ENCODE data around the gene CD7.

Gene CD7

GRCh38 chr17:82328141-82328993 is 11.0 kb upstream of the CD7 start:
- DNase-seq: no peak

- no peak for DNase-seq
Measured at GRCh38 chr17:82327757-82328140, 10.3 kb upstream of the CD7 start.

DNA sequence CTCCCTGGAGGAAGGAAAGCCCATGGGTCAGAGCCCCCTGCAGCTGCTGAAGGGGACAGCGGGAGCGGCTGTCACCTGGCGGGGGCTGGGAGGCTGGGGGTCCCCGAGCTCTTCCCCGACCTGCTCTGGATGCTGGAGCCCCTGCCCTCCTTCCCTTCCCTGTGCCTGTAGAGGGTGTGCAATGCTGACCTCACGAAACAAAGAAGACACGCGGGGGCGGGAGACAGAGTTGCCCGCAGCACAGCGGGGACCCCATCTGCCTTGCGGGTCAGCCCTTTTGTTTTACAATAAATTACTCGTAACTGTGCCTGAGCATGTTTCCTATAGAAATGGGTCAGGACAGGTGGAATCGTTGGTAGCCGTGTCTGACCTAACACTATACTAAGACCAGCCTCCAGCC is 9.9 kb upstream of the CD7 start:
- DNase-seq: no peak

- DNase-seq: no peak
Measured at GRCh38 chr17:82325286-82326180, 8.1 kb upstream of the CD7 start.

DNA sequence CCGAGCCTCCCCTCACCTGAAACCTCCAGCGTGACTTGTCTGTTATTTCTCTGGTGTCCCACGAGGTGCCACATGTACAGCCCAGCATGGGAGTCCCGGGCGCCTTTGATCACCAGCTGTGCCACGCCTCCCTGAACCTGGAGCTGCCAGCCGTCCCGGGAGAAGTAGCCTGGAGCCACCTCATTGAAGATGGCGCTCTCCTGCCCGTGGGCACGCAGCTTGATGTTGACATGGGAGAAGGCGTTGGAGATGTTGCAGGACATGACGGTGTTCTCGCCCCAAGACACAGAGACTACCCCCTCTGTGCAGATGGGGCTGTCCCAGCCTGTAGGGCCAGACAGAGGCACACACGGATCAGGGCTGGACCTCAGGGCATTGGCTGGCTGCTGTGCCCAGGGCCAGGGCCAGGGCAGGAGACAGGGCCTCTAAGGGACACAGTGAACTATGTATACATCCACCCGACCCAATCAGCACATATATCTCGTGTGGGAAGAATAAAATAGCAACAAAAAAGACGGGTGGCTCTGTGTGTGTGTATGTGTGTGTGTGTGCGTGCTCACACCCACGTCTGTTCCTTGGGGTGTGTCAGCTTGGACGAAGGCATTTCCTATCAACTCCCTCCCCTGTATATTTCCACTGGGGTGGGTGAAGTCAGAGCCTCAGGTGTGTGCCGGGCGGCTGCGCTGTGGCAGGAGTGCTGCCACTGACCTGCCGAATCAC is 7.3 kb upstream of the CD7 start:
- no peak for DNase-seq

- DNase-seq: no peak
Measured at GRCh38 chr17:82323514-82324234, 6.3 kb upstream of the CD7 start.

- DNase-seq: no peak
Measured at GRCh38 chr17:82322526-82323453, 5.4 kb upstream of the CD7 start.

DNA sequence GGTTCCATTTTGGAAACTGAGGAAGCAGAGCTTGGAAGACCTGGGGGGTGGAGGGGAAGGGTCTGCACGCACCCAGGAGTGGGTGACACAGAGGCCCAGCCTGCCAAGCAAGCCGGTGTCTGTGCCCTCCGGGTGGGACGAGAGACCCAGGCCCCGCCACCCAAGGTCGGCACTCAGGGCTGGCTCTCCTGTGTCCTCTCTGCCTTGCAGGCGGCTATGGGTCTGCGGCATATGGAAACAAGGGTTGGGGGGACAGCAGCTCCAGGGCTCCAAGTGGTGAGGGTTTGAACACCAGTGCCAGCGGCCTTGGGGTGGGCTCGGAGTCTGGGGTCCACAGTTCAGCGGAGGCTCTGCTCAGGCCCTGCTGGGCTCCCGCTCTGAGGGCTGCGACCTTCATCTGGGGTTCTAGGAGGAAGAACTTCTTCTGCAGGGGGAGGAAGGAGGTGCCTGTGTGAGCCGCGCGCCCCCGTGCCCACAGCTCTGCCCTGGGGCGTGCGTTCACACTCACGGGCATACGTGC is 4.6 kb upstream of the CD7 start:
- DNase-seq: no peak

DNA sequence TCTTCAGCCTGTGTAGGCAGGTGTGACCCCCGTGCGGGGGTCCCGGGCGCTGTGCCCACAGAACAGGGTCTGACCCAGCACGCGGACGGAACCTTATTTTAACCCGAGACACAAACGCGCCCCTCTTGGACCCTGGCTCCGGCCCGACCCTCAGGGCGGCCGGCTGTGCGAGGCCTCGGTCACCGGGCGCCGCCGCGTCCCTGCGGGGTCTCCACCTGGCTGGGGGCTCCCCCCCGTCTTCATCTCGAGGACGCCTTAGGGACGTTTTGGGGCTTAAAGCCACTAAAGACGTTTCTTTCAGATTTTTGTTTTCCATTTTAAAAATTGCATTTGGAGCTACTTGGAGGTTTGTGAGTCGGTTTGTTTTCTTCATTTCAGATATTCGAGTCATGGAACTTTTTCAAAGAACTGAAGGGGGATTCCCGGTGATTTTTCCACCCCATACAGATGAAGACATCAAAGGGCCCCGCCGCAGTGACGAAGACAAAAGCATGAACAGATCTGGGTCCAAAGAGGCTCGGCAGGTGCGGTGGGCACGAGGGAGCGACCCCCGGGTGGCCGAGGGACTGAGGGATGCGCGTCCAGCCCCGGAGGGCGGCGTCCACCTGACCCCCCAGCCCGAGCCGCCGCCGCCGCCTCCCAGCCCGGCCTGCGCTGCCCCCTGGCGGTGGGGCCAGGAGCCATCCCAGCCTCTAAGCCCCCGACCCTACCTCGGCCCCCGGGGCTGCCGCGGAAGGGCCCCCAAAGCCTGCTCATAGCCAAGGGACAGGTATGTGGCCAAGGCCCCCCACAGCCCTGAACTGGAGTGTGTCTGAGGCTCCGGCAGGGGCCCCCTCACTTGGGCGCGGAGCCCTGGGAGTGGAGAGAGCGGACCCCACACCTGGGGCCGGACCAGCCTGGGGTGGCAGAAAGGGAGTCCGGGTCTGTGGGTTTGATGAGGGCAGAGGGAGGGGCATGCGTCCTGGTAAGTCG is 3.8 kb upstream of the CD7 start:
- DNase-seq: no peak

DNA sequence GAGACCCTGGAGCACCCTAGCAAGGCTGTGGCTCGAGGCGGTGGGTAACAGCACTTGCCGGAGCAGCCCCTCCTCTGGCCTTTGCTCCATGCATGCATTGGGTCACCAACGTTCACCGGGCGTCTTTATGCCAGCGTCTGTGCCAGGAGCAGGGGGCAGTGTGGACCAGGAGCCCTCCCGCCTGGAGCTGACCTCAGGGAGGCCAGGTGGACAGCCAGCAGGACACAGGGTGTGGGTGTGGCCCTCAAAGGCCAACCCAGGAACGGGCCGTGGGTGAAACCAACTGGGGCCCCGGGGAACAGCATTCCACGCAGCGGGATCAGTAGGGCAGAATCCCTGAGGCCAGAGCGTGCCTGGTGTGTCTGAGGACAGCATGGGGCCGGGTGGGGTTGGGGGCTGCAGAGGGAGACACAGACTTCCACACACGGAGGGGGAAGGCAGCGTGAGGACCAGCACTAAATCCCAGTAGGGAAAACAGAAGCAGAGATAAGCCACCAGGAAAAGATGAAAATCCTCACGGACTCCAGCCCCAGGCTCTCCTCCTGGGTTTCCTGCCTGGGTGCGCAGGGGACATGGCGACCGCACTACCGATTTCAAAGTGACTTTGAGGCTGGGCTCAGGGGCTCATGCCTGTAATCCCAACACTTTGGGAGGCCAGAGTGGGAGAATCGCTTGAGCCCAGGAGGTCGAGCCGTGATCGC is 2.9 kb upstream of the CD7 start:
- DNase-seq: no peak

DNA sequence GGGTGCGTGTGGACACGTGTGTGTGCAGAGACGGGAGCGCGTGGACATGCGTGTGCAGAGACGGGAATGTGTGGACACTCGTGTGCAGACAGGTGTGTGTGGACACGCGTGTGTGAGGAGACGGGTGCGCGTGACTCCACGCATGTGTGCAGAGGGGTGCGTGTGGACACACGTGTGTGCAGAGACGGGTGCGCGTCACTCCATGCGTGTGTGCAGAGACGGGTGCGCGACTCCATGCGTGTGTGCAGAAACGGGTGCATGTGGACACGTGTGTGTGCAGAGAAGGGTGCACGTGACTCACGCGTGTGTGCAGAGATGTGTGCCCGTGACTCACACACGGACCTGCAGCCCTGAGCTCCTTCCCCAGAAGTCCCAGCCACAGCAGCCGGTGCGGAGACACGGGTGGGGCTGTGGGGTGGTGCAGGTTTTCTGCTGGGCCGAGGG is 2.2 kb upstream of the CD7 start:
- no peak for DNase-seq

GRCh38 chr17:82318772-82319606 is 1.6 kb upstream of the CD7 start:
- DNase-seq: no peak

- DNase-seq: no peak
Measured at GRCh38 chr17:82318169-82318498, 726 bp upstream of the CD7 start.

GRCh38 chr17:82316651-82317393 is 586 bp downstream of the CD7 start:
- DNase-seq: no peak

GRCh38 chr17:82315703-82316358 is 1.6 kb downstream of the CD7 start:
- DNase-seq: no peak

GRCh38 chr17:82314727-82315605 is 2.4 kb downstream of the CD7 start:
- no peak for DNase-seq
